Measurements from ENCODE around the gene NFASC.

NFASC gene

GRCh38 chr1:205015241-205015640 lies 144.6 kb downstream of the NFASC start:
- DNase-seq: no peak

- no peak for DNase-seq
Measured at GRCh38 chr1:205016075-205016474, 145.4 kb downstream of the NFASC start.

- no peak for DNase-seq
Measured at GRCh38 chr1:205016584-205016983, 145.9 kb downstream of the NFASC start.

DNA sequence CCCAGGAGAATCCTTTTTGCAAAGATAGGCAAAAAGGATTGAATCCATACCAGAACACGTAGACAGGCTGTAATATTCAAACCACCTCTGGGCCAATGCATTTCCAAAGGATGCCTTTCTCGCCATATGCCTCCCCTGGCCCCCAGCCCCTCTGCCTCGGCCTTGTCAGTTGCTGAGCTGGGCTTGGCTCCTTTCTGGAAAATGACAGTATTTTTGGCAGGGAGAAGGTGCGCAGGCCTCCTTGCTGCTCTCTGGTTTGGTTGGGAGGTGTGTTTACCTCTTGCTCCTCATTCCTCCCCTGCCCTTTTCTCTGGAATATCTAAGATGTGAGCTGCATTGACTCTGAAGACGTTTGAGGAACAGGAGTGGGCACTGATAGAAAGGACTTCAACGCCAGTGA lies 146.3 kb downstream of the NFASC start:
- no peak for DNase-seq

DNA sequence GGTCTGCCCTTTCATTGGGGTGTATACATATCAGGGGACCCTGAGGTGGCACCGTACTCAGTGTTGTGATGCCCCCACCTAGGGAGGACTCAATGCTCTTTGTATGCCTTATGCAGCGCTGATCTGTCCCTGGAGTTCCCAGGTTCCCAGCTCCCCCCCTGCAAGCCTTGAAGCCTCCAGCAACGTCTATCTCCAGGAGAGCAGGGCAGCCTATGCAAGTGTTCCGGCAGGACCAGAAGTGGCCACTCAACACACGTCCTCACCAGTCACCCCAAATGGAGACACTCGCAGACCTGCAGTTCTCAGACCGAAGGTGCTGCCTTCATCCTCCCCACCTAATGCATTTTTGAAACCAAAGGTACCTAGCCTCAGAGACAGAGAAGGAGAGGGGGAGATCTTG lies 147.1 kb downstream of the NFASC start:
- DNase-seq: no peak

GRCh38 chr1:205018381-205018780 lies 147.7 kb downstream of the NFASC start:
- no peak for DNase-seq

DNA sequence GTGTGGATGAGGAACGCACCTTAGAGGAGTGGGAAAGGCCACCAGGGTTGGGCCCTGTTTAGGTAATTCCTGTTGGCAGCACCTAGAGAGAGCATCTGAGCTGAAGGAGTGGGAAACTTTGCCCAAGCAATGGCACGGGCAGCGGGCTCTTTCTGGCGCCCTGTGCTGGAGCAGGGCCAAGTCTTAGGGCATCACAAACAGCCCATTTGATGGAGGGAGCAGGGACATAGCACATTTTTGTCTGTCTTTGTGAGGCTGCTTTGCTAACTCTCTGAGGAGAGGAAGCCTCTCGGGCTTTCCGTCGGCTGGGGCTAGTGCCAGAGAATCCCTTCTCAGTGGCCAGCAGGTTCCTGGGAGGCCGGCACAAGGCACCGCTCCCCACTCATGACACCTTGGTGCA lies 149.8 kb downstream of the NFASC start:
- DNase-seq: no peak

- DNase-seq: no peak
Measured at GRCh38 chr1:205024679-205025078, 154.0 kb downstream of the NFASC start.

GRCh38 chr1:205025239-205025638 lies 154.6 kb downstream of the NFASC start:
- no peak for DNase-seq

DNA sequence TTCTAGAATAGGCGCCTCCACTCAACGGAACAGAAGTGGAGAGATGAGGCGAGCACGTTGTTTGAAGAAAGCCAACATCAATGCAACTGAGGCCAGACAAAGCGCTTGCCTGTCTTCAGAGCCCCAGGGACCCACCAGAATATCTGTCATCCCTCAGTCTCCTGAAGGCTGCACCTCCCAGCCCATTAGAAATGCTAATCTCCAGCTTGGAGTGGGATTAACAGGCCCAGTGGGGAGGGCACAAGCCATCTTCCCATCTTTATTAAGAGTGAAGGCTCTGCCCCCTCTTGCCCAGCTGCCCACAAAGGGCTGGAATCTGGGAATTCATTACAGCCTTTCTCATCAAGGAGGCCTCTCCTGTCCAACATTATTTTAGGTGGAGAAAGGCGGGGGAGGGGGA lies 155.5 kb downstream of the NFASC start:
- no peak for DNase-seq

DNA sequence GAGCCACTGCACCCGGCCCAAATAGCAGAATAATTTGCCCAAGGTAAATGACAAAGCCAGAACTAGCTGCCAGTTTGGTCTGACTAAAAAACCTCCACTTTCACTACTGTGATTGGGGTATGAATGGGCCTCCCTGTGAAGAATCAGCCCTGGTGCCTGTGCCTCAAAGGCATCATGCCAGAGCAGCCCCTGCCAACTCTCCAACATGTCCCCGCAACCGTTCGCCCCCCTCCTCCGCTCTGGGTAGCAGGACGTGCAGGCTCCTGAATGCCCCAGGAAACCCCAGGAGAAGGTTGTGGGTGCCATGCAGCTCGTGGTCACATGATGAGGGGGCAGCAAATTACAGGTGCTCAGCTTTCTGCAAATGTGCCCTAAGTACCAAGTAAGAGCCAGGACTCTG lies 157.7 kb downstream of the NFASC start:
- no peak for DNase-seq

GRCh38 chr1:205028924-205029323 lies 158.3 kb downstream of the NFASC start:
- DNase-seq: no peak

- DNase-seq: no peak
Measured at GRCh38 chr1:205030241-205030640, 159.6 kb downstream of the NFASC start.

DNA sequence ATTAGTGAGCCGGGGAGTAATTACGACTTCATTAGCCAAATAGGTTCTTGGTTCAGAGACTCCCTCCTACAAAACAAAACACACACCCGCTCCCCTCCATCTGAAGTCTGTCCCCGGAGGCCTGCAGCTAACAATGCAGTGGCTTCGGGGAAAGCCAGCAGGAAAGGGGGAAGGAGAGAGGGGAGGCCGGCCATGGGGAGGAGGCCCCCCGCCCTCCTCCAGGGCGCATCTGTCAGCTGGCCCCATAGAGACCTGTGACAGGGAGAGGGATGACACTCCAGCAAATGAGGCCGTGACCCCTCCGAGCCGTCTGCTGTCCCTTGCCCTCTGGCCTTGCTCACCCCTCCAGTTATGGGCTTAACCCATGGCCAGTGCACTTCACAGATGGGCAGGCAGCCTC lies 160.2 kb downstream of the NFASC start:
- DNase-seq: no peak

DNA sequence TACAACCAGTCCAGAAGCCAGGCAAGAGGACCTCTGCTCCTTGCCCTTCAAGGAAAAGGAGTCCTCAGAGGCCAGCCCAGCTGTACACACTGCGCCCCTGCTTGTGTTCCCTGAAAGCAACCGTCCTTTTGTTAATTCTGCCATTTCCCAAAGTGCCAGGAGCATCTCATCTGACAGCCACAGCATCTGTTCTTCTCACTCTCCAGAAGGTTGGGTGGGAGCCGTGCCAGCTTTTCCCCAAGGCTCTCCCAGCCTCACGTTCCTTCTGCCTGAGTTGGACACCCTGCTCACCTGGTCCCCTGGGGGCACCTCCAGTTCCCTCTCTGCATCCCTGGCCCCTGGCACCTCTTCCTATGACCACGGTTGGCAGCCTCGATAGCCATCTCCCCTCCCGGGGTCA lies 161.8 kb downstream of the NFASC start:
- no peak for DNase-seq

DNA sequence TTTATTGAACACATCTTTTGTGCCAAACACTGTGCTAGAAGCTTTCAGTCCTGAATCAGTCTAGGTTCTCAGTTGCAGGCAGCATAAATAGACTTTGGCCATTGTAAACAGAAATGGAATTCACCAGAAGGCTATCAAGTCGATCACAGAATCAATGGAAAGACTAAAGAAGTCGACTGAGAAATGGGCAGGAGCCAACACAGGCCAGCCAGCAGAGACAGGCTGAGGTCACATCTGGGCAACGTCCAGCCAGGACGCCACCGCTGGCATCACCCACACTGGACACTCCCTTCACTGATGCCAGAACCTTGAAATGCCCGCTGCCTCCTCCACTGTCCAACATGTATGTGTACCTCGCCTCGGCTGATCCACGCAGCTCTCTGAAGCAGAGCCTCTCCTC lies 166.9 kb downstream of the NFASC start:
- no peak for DNase-seq

GRCh38 chr1:205038132-205038786 lies 167.6 kb downstream of the NFASC start:
- no peak for DNase-seq

DNA sequence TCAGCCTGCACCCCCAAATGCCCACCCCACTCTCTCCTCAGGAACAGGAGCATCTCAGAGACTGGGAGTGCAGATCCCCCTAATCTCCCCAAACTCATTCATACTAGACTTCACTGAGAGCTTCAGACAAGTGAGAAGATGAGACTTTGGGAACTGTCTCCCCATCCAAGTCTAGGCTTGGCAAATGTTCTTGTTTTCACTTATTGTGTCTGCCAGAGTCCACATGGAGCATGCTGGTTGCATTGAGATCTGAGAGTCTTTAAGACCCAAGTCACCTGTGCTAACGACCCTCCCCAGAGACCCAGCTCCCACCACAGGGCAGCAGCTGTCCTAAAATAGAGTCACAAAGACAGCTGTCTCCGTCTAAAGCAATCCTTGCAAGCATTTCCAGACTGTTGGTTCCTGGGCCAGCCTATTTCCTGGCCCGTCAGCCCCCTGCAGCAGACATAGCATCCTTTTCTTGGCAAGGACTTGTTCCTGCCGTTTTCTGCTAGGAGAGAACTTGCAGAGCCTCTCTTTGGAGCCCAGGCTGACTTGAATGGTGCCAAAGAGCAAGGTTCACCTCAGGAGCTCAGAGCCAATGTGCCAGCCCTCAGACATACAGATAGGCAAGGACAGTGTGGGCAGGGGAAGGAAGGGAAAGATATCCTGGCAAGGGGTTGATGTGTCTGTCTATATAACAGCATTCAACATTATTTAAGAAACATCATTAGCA lies 170.5 kb downstream of the NFASC start:
- DNase-seq: no peak

DNA sequence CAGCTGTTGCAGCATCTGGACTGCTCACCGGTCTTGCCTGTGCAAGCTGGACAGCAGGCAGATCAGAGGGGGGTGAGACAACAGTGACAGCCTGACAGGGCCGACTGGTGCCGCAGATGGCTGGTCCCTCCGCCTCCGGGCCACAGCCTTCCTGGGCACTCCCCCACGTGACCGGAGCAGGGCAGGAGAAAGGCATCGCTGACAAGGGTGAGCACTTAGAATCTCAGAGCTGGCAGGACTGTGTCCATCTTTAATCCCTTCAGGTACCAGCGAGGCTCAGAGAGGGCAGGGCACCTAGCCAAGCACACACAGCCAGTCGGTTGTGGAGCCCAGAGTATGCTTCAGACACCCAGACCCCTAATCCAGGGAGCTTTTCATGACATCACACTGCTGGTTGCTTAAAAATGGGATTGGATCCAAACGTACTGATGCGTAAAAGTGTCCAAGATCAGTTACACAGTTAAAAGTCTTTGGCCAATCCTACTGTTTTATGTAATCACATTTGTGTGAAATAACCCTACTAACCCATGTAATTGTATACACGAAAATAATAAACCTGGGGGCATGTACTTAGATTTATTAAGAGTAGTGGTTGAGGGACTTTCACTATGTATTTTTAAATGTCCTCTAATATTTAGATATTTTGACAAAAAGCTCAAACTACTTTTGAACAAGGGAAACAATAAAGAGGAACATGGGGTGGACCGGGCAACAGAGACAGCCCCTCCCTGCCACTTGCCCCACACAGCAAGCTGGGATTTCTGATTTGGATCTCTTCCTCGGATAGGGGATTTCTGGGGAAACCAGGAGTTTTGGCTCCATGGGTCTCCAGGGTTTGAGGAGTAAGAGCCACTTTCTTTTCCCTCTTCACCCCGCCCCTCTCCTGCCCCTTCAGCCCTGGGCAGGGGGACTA lies 171.6 kb downstream of the NFASC start:
- DNase-seq: no peak

- no peak for DNase-seq
Measured at GRCh38 chr1:205042911-205043806, 172.5 kb downstream of the NFASC start, which contains the start of gene CNTN2. Gene CNTN2 (plus strand): TSS chr1:205043212. CDS start chr1:205053186, 9,974 bp downstream.

DNA sequence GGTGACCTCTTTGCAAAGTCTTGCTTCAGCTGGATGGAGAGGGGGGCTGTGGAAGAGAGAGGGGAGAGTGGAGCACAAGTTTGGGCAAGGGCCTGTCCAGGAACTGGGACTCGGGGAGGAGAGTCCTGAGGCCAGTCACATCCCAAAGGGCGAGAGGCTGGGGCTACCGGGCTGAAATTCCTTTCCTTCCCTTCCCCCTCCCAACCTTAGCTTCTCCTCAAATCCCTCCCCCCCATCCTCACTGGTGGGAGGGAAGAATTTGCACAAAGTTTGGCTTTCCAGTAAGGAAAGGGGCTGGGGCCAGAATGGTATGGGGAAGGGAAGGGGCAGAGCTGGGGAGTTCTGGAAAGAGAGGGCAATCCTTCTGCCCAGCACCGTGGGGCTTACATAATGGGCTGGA lies 173.2 kb downstream of the NFASC start:
- no peak for DNase-seq

- DNase-seq: no peak
Measured at GRCh38 chr1:205044741-205045140, 174.1 kb downstream of the NFASC start.

DNA sequence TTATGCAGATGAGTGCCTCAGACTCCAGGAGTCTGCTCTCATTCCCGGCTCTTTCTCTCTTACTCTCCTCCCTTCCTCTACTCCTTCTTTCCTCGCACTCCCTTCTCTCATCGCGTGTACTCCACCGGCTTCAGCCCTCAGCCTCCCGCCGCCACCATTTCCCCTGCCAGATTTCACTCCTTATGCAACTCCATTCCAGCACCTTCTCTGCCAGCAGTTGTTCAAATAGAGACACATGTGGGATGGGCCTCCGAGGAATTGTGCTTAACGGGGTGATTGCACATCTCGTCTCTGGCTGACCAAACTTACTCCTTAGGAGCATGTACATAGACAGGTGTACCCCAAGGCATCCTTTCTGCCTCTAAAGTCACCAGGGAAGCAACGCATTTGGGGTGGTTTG lies 174.5 kb downstream of the NFASC start:
- DNase-seq: no peak

All from stimulated activated CD4-positive, alpha-beta T cell treated with anti-CD3 and anti-CD28 coated beads, Interleukin-2, amount 100 ng/mL, for 48 hours (primary cell).